KMS-11 (cell line): ENCODE data around the gene AMOTL1.

Experiments
- H2AFZ ChIP-seq: fragments of 200-600 bp; sonication (generic); 2 replicates; pipeline ENCODE4 v1.6.1; 2016; ENCODE audit warnings: antibody characterized with exemption, mixed run types, low read depth
- H3K27ac ChIP-seq: fragments of 200-600 bp; sonication (generic); 2 replicates; pipeline ENCODE4 v1.6.1; 2016; ENCODE audit warnings: mild to moderate bottlenecking, mixed run types
- H3K27me3 ChIP-seq: fragments of 200-600 bp; sonication (generic); 2 replicates; pipeline ENCODE4 v1.6.1; 2017; ENCODE audit warnings: mild to moderate bottlenecking, low read depth, mixed run types, moderate library complexity; ENCODE audit not compliant: insufficient read depth
- H3K36me3 ChIP-seq: fragments of 200-600 bp; sonication (generic); 2 replicates; pipeline ENCODE4 v1.6.1; 2017; ENCODE audit warnings: mild to moderate bottlenecking, mixed run types; ENCODE audit not compliant: insufficient read depth
- H3K4me1 ChIP-seq: fragments of 200-600 bp; sonication (generic); 2 replicates; pipeline ENCODE4 v1.6.1; 2016; ENCODE audit warnings: mild to moderate bottlenecking, low read depth, mixed run types; ENCODE audit not compliant: poor library complexity, severe bottlenecking
- H3K4me2 ChIP-seq: fragments of 200-600 bp; sonication (generic); 2 replicates; pipeline ENCODE4 v1.7.0; 2016; ENCODE audit warnings: mild to moderate bottlenecking, mixed run types
- H3K4me3 ChIP-seq: fragments of 200-600 bp; sonication (generic); IDR thresholded peaks from 2 replicates; pipeline ENCODE4 v1.6.1; 2017; ENCODE audit warnings: low read depth, low read length, mixed read lengths; ENCODE audit not compliant: insufficient read depth
- H3K79me2 ChIP-seq: fragments of 200-600 bp; sonication (generic); 2 replicates; pipeline ENCODE4 v1.6.1; 2016; ENCODE audit warnings: low read depth, mixed run types; ENCODE audit not compliant: insufficient read depth
- H3K9ac ChIP-seq: fragments of 200-600 bp; sonication (generic); 2 replicates; pipeline ENCODE4 v1.6.1; 2016; ENCODE audit warnings: mild to moderate bottlenecking, mixed run types
- H4K20me1 ChIP-seq: fragments of 200-600 bp; sonication (generic); 2 replicates; pipeline ENCODE4 v1.6.1; 2016; ENCODE audit warnings: mild to moderate bottlenecking, mixed run types; ENCODE audit not compliant: insufficient read depth
- CTCF ChIP-seq: fragments of 200-600 bp; sonication (generic); conservative IDR thresholded peaks from 2 replicates; pipeline ENCODE4 v1.6.1; 2017; ENCODE audit warnings: low read depth, mild to moderate bottlenecking, antibody characterized with exemption, low read length, moderate library complexity, mixed read lengths

The AMOTL1 gene

DNA sequence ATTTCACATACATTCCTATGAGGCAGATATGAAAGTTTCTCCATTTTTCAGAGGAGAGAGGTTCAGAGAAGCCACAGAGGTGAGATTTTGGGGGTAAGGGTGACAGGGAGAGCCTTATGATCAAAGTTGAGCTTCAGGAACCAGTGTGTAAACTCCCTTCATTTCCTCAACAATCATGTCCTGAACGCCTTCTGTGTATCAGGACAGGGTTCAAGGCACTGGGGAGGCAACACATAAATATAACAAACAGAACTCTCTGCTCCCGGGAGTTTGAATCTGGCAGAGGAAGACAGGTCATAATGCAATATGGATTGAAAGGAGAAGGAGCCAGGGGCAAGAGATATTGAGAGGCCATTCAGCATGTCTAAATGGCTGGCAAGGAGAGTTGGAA, 28.0 kb downstream of the AMOTL1 start:
- Histone ChIP-seq H3K27me3 (no peaks in the 10 kb centered on the region), H2AFZ (no peak overlapping the region), H3K9ac (no peak overlapping the region), H3K4me3 (no peak overlapping the region), H3K4me1 (no peaks in the 10 kb centered on the region), H3K4me2 (no peak overlapping the region), H3K27ac (no peak overlapping the region), H3K79me2 (no peaks in the 10 kb centered on the region), H4K20me1 (no peaks in the 10 kb centered on the region), H3K36me3 (no peaks in the 10 kb centered on the region)
- no peak for TF ChIP-seq CTCF

GRCh38 chr11:94796863-94797262, 28.7 kb downstream of the AMOTL1 start:
- Histone ChIP-seq H3K4me2 (no peak overlapping the region), H3K4me1 (no peaks in the 10 kb centered on the region), H2AFZ (no peak overlapping the region), H3K9ac (no peak overlapping the region), H3K27ac (no peak overlapping the region), H3K27me3 (no peaks in the 10 kb centered on the region), H3K36me3 (no peaks in the 10 kb centered on the region), H4K20me1 (no peaks in the 10 kb centered on the region), H3K79me2 (no peaks in the 10 kb centered on the region), H3K4me3 (no peak overlapping the region)
- no peak for TF ChIP-seq CTCF

DNA sequence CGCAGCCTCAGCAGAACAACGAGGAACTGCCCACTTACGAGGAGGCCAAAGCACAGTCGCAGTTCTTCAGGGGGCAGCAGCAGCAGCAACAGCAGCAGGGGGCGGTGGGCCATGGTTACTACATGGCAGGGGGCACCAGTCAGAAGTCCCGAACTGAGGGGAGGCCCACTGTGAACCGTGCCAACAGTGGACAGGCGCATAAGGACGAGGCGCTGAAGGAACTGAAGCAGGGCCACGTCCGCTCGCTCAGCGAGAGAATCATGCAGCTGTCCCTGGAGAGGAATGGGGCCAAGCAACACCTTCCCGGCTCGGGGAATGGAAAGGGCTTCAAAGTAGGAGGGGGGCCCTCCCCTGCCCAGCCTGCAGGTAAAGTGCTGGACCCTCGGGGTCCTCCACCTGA, 31.6 kb downstream of the AMOTL1 start:
- no peak overlapping the region for H2AFZ ChIP-seq
- H3K4me2 ChIP-seq = no peak overlapping the region
- H3K36me3 ChIP-seq = no peaks in the 10 kb centered on the region
- no peak for TF ChIP-seq CTCF
- H3K27ac ChIP-seq = no peak overlapping the region
- no peak overlapping the region for H3K9ac ChIP-seq
- no peaks in the 10 kb centered on the region for H4K20me1 ChIP-seq
- H3K4me3 ChIP-seq = no peak overlapping the region
- H3K4me1 ChIP-seq = no peaks in the 10 kb centered on the region
- H3K27me3 ChIP-seq = no peaks in the 10 kb centered on the region
- H3K79me2 ChIP-seq = no peaks in the 10 kb centered on the region

GRCh38 chr11:94800414-94800813, 32.3 kb downstream of the AMOTL1 start:
- no peak for TF ChIP-seq CTCF
- H3K79me2 ChIP-seq = no peaks in the 10 kb centered on the region

More at GRCh38 chr11:94800414-94800813, 32.3 kb downstream of the AMOTL1 start:
- H4K20me1 ChIP-seq = no peaks in the 10 kb centered on the region
- no peak overlapping the region for H3K9ac ChIP-seq
- no peaks in the 10 kb centered on the region for H3K27me3 ChIP-seq
- no peak overlapping the region for H2AFZ ChIP-seq
- no peaks in the 10 kb centered on the region for H3K4me1 ChIP-seq
- no peak overlapping the region for H3K4me2 ChIP-seq
- H3K36me3 ChIP-seq = no peaks in the 10 kb centered on the region
- H3K27ac ChIP-seq = no peak overlapping the region
- H3K4me3 ChIP-seq = no peak overlapping the region
